ENCODE data around the gene SLC2A1. TPM values are rescaled to one million over a fixed set of nuclear protein-coding genes. Genes with fewer than 3 reads are reported as not detected.
A peak's percentile ranks its signal among the peaks of the same experiment; 100 is the strongest.

SLC2A1 gene
- 10 to 100 TPM; 16.5 to 49.7 (median 21.2) TPM for polyA plus RNA-seq (ENCODE audit: insufficient read length in 10 of 10)
- long read RNA-seq, donor 1, partial matches to known transcripts = 0 of 4 reads
- long read RNA-seq, donor 1, other reads (novel, unspliced or antisense) = 0 of 4 reads
- long read RNA-seq, donor 2, partial matches to known transcripts = 0 of 3 reads
- long read RNA-seq, donor 2, other reads (novel, unspliced or antisense) = 0 of 3 reads
- long read RNA-seq, donor 3 = 0 reads
- long read RNA-seq, donor 4, partial matches to known transcripts = 0 of 4 reads
- long read RNA-seq, donor 4, other reads (novel, unspliced or antisense) = 0 of 4 reads
- long read RNA-seq, donor 5, partial matches to known transcripts = 0 of 3 reads
- long read RNA-seq, donor 5, other reads (novel, unspliced or antisense) = 0 of 3 reads
- long read RNA-seq, donor 6, partial matches to known transcripts = 0 of 3 reads
- long read RNA-seq, donor 6, other reads (novel, unspliced or antisense) = 0 of 3 reads
- long read RNA-seq, donor 7, partial matches to known transcripts = 0 of 4 reads
- long read RNA-seq, donor 7, other reads (novel, unspliced or antisense) = 0 of 4 reads
- long read RNA-seq, donor 8, partial matches to known transcripts = 0 of 4 reads
- long read RNA-seq, donor 8, other reads (novel, unspliced or antisense) = 0 of 4 reads
- long read RNA-seq, donor 9, partial matches to known transcripts = 0 of 1 reads
- long read RNA-seq, donor 9, other reads (novel, unspliced or antisense) = 0 of 1 reads

DNA sequence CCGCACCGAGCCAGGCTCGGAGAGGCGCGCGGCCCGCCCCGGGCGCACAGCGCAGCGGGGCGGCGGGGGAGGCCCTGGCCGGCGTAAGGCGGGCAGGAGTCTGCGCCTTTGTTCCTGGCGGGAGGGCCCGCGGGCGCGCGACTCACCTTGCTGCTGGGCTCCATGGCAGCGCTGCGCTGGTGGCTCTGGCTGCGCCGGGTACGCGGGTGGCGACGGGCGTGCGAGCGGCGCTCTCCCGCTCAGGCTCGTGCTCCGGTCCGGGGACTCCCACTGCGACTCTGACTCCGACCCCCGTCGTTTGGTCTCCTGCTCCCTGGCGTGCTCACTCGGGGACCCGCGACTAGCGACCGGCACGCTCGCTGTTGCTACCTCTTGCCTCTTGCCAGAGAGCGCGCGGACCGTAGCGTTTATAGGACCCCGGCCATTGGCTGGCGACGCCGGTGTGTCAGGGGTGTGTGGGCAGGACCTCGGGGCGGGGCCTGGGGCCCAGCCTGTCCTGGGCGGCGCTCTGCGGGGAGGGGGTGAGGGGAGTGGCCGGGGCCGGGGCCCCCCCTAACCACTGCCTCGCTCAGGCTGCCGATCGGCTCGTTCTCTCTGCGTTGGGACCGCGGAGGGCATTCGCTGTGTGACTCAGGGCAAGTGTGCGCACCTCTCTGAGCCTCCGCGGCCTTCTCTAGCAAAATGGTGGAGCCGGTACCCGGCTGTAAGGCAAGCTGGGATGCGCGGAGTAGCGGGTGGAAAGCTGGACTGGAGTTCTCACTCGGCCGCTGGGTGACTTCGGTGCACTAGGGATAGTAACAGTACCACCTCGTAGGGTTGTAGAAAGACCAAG, at the start of gene SLC2A1:
SLC2A1 (minus strand) TSS at position 381 of the 832 bp plus-strand sequence; CDS start at position 164, 217 bp downstream.
- peak; percentile 86 to 96 (median 91) for DNase-seq

DNA sequence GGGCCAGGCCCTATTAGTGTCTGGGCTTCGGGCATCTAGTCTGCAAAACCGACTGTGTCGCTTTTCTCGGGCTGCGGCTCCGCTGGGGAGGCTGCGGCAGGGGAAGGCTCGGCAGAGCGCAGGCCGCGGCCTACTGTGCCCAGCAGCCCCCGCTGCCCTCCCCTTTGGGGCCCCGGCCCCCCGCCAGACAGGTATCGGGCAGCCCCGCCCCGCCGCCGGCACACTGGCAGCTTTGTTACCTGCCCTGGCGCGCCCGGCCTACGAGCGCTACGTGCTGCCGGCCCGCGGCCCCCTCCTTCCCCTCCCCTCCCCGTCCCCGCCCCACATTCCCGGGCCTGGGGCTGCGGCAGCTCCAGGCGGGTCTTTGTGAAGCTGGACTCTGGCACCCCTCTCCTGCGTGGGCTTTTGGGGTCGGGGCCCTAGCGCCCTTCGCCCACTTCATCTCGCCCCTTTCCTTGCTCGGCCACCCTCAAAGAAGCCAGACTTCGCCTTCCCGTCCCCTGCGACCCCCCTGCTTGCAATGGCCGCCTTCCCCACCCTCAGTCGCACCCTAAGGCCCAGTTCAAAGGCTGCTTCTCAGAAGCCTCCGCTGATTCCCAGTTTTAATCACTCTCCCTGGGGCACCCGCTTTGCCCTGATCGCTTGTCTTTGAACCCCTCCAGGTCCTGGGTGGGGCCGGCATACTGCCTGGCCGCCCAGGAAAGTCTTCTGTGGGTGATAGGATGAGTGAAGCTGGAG, 48.9 kb upstream of the SLC2A1 start:
- peak in 1 of 3 donors; percentile 8 for DNase-seq

DNA sequence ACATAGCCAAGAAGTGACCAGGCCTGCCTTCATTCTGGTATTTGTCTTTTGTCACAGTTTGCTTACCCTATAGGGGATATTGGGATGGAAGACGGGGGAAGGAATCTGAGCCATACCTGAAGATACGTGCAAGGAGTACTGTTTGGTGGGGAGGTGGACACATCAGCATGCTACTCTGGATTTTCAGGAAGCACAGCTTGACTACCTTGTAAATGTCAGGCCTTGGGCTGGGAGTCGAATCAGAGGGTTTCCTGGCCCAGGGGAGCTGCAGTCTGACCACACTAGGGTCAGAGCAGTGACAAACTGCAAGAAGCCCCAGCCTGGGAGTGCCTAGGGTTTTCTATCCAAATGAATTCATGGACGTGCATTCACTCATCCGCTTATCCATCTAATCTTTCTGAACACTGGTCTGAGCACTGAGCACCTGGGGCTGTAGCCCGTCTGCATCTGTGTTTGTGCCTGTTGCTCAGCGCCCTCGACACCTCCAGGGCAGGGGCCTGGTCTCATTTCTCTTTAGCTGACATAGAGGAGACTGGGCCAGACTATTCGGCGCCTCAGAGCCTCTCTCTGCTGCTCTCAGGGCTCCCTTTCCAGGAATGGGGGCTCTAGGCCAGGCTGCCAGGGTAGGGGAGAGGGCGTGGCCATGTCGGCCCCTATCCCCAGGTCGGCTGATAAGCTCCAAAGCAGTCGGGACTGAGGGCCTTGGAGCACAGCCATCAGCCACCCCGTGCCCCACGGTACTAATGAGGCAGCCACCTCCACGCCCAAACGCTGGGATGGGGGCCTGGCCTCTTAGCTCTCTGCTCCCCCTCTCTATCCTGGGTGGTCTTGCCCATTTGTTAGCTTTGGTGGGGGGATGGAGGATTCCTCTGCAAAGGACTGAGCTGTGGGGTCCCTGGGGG, 47.0 kb upstream of the SLC2A1 start:
- DNase-seq = no peak

GRCh38 chr1:43004587-43005459, 46.2 kb upstream of the SLC2A1 start:
- no peak for DNase-seq

GRCh38 chr1:43002766-43003165, 44.1 kb upstream of the SLC2A1 start:
- DNase-seq = no peak

- DNase-seq = no peak
These were observed 43.4 kb upstream of the SLC2A1 start for GRCh38 chr1:43002116-43002515.

DNA sequence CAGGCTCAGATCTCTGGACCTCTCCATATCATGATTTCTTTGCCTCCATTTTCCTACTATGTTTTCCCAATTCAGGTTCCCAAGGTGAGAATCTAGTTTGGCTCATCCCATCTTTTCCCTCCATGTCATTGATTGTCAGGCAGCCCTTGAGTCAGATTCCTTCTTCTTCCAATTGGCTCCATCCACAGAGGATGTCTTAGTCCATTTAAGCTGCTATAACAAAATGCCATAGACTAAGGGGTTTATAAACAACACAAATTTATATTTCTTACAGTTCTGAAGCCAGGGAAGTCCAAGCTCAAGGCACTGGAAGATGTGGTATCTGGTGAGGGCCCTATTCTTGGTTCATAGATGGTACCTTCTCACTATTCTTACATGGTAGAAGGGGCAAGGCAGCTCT, 42.8 kb upstream of the SLC2A1 start:
- DNase-seq = no peak

DNA sequence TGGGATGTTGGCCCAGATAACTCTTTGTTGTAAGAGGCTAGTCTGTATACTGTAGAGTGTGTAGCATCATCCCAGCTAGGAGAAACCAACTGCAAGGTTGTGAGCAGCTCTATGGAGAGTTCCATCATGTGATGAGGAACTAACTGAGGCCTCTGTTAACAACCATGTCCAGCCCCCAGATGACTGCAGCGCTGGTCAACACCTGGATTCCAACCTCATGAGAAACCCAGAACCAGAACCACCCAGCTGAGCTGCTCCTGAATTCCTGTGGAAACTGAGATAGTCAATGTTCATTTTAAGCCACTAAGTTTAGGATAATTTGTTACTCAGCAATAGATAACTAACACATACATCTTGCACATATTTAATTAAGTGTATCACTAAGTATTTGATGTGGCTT, 41.6 kb upstream of the SLC2A1 start:
- DNase-seq = no peak

DNA sequence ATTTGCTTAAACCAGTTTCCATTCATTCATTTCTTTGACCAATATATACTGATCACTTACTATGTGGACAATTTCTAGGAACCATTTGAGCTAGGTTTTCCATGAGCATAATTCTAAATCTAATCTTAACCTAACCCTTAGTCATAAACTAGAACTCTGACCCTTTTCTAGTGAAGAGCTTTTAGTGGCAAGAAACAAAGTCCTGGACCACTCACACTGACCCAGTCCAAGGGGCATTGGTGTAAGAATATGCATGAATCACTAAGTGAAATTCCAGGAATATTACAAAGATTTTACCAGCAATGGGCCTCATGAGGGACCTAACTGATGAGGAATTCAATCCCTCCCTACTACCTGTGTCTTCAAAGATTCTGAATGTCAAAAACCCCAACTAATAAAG, 40.6 kb upstream of the SLC2A1 start:
- DNase-seq = no peak

GRCh38 chr1:42998386-42998785, 39.7 kb upstream of the SLC2A1 start:
- no peak for DNase-seq

- no peak for DNase-seq
These were observed 37.8 kb upstream of the SLC2A1 start for GRCh38 chr1:42996384-42996970.

- DNase-seq = no peak
These were observed 35.0 kb upstream of the SLC2A1 start for GRCh38 chr1:42993502-42994136.

DNA sequence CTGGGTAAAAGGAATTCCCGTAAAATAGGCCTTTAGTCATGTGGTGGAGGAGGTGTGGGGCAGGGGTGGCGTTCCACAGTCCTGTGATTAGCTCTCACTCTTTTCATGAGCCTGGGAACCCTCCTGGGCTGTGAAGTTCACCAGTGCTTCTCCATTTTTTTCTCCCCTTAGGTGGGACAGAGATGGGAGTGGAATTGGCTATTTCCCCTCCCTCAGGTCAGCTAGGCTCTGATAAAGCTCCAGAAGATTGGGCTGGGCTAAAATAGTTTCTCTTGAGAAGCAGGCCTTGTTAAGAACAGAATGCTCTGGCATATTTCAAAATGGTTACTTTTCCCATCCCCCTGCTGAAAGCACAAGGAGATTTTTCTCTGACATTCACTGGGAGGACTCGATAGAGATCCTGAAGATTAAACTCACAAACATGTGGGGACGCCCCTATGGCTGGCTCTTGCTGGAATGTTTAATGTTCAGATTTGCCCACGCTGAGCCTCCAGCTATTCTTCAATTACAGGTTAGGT, 33.4 kb upstream of the SLC2A1 start:
- DNase-seq = no peak

DNA sequence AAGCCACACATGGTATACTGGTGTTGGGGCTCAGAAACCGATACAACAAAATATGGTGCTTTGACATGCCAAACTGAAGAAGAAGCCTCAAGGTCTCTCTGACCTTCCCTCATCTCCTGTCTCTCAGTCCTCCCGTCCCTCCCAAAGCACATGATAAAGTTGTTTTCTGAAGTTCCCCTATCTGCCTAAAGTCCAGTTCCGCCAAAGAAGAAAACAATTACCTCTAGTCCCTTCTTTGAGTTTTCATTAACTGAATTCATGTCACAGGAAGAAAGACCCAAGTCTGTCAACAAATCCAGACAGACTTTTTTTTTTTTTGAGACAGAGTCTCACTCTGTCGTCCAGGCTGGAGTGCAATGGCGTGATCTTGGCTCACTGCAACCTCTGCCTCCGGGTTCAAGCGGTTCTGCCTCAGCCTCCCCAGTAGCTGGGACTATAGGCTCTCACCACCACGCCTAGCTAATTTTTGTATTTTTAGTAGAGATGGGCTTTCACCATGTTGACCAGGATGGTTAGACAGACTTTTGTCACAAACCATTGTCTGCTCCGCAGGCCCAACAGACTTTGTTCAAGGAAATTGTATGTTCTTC, 32.2 kb upstream of the SLC2A1 start:
- no peak for DNase-seq

GRCh38 chr1:42983693-42984092, 25.0 kb upstream of the SLC2A1 start:
- DNase-seq = no peak

DNA sequence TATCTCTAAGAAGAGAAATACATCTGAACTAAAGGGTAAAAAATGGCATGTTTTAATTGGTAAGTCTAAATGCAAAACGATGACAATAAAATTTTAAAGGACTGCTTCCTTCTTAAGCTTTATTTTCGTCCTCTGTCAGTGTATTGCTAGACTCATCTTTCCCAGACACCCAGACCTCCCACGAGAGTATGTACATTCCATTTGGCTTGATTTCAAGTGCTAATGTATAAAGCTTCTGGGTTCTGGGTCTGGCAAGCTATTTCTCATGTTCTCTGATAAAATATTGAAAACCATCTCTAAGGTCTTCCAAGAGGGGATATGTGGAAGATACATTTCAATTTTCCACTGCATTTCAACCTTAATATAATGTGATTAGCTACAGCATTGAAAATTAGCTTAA, 24.6 kb upstream of the SLC2A1 start:
- DNase-seq = no peak

DNA sequence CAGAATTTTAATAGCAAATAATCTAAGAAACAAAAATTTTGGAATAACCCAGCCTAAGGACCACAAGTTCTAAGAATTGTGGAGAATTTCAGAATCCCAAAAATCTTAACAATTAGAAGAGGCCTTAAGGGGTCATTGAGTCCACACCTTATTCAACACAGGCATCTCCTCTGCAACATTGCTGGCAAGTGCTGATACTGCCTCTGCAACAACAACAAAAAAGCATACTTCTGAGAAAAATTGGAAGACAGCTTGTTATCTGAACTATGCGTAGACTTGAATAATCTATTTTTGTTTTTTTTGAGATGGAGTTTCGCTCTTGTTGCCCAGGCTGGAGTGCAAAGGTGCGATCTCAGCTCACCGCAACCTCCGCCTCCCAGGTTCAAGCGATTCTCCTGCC, 24.0 kb upstream of the SLC2A1 start:
- DNase-seq = no peak

DNA sequence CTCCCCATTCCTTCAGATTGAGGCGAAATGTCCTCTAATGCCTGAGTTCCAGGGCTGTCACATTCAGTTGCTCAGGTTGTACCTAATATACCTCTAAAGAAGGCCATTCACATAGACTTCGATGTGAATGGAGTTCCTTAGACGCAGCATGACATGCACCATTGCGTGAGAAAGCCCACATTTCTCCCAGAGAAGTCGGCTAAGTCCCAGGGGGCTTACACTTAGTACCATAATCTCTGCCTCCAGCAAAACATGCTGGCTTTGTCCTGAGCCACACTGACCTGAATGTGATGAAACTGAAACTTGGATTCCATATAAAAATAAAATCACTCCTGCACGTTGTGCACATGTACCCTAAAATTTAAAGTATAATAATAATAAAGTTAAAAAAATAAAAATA, 23.2 kb upstream of the SLC2A1 start:
- DNase-seq = no peak

Data from muscle of back (tissue), 13 donors.